Thyroid gland (tissue), 4 donors: Measurements from ENCODE around the gene SMIM27.

Source experiments
- POLR2A ChIP-seq, 2 donors: fragments of 450-650 bp; IDR thresholded peaks; one replicate each; pipeline ENCODE4 v1.6.1; 2017; ENCODE audit warnings: antibody characterized with exemption in 2 of 2, mild to moderate bottlenecking in 2 of 2, moderate library complexity in 1 of 2
- TF ChIP-seq, protein P1 (sequence below), 6 experiments: fragments of 200-600 bp in 3 of 6; fragments of 450-650 bp in 3 of 6; sonication (generic) in 3 of 6; IDR thresholded peaks; one replicate each; pipeline ENCODE4 v1.5.1; 2016 to 2019; ENCODE audit warnings: antibody characterized with exemption in 6 of 6, mild to moderate bottlenecking in 2 of 6, inconsistent platforms in 1 of 6, moderate library complexity in 1 of 6

GRCh38 chr9:32523910-32524309 lies 28.2 kb upstream of the SMIM27 start:
- TF ChIP-seq, protein P1, sequence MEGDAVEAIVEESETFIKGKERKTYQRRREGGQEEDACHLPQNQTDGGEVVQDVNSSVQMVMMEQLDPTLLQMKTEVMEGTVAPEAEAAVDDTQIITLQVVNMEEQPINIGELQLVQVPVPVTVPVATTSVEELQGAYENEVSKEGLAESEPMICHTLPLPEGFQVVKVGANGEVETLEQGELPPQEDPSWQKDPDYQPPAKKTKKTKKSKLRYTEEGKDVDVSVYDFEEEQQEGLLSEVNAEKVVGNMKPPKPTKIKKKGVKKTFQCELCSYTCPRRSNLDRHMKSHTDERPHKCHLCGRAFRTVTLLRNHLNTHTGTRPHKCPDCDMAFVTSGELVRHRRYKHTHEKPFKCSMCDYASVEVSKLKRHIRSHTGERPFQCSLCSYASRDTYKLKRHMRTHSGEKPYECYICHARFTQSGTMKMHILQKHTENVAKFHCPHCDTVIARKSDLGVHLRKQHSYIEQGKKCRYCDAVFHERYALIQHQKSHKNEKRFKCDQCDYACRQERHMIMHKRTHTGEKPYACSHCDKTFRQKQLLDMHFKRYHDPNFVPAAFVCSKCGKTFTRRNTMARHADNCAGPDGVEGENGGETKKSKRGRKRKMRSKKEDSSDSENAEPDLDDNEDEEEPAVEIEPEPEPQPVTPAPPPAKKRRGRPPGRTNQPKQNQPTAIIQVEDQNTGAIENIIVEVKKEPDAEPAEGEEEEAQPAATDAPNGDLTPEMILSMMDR (IDR thresholded peaks at IDR 0.05) = no peak
- TF ChIP-seq POLR2A (IDR thresholded peaks at IDR 0.05) = no peak
